ENCODE results near the gene EML4.

The EML4 gene

DNA sequence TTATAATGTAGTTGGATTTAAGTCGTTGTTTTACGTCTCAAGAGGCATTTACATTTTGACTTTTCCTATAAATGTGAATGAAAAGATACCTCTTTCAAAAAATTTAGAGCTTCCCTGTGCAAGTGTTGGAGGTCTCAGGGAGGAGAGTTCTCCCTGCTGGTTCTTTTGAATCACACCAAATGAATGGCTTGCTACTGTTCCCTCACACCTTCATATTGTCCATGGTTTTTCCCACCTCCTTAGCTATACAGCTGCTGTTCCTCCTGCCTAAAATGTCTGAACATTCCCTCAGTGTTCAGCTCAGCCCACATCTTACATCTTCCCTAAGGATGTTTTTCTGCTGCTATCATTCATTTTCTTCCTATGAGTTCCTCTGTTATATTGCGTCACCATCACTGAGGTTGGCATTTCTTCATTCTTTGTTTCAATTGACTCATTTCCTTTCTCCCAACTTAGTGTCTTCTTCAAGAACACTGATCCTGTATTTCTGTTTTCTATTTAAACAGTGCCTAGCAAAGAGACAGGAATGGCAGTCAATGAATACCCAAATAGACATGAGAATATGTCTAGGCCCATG lies 145.8 kb downstream of the EML4 start:
- H3K4me3 ChIP-seq (ENCODE audit: low read depth, low read length): no peak overlapping the region
- no peak for DNase-seq (ENCODE audit: low read depth)
- TF ChIP-seq CTCF (IDR thresholded peaks at IDR 0.05; ENCODE audit: insufficient read depth, low read depth, low read length, missing control alignments): no peak

GRCh38 chr2:42315844-42316470 lies 146.8 kb downstream of the EML4 start:
- no peak for TF ChIP-seq CTCF (IDR thresholded peaks at IDR 0.05; ENCODE audit: insufficient read depth, low read depth, low read length, missing control alignments)
- no peak overlapping the region for H3K4me3 ChIP-seq (ENCODE audit: low read depth, low read length)
- no peak for DNase-seq (ENCODE audit: low read depth)

- TF ChIP-seq CTCF (IDR thresholded peaks at IDR 0.05; ENCODE audit: insufficient read depth, low read depth, low read length, missing control alignments): no peak
- no peak overlapping the region for H3K4me3 ChIP-seq (ENCODE audit: low read depth, low read length)
- DNase-seq (ENCODE audit: low read depth): no peak
Observed at GRCh38 chr2:42316910-42317309, 147.8 kb downstream of the EML4 start.

GRCh38 chr2:42317486-42317885 lies 148.3 kb downstream of the EML4 start:
- TF ChIP-seq CTCF (IDR thresholded peaks at IDR 0.05; ENCODE audit: insufficient read depth, low read depth, low read length, missing control alignments): no peak
- DNase-seq (ENCODE audit: low read depth): no peak
- no peak overlapping the region for H3K4me3 ChIP-seq (ENCODE audit: low read depth, low read length)

DNA sequence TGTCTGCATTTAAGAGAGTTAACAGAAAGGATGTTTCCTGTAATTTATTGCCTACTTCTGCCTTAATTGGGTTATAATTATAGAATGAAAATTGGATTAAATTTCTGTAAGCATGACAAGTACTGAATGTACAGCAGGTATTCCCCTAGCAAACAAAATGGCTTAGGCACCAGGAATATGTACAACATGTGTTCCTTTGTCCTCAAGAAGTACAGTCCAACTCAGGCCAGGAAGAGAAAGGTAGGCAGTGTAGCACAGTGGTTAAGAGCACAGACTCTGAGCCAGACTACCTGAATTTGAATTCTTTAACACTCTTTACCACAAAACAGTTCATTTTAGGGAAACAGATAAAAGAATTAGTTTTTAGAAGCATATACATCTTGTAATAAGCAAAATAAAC lies 148.8 kb downstream of the EML4 start:
- no peak for TF ChIP-seq CTCF (IDR thresholded peaks at IDR 0.05; ENCODE audit: insufficient read depth, low read depth, low read length, missing control alignments)
- H3K4me3 ChIP-seq (ENCODE audit: low read depth, low read length): no peak overlapping the region
- no peak for DNase-seq (ENCODE audit: low read depth)

- no peak for DNase-seq (ENCODE audit: low read depth)
- no peak overlapping the region for H3K4me3 ChIP-seq (ENCODE audit: low read depth, low read length)
- TF ChIP-seq CTCF (IDR thresholded peaks at IDR 0.05; ENCODE audit: insufficient read depth, low read depth, low read length, missing control alignments): no peak
Observed at GRCh38 chr2:42319265-42319664, 150.1 kb downstream of the EML4 start.

Measured in GM12865 (cell line).